ENCODE measurements around the gene CDH22. TPM values are rescaled to one million over a fixed set of nuclear protein-coding genes. Genes with fewer than 3 reads are reported as not detected.

CDH22 gene
- total and polyA plus RNA-seq, 9 of the 15 experiments (the other 6 are each of a cell fraction or from before 2014, with no cell fraction given) = 0.07 to 0.08 TPM; not detected in 7

- peaks cover 38 to 87% of the 10 kb centered on the region in 2 experiments for H3K27me3 ChIP-seq (ENCODE audit: control insufficient read depth in 2 of 2, insufficient read depth in 2 of 2, low read length in 2 of 2)
- in situ Hi-C loops (cut with MboI) = loop anchor here (25.0 kb wide), 1 partner anchor 180 kb away; no protein-coding TSS in a partner anchor
- no peak overlapping the region for H2AFZ ChIP-seq (ENCODE audit: low read depth, low read length)
- no peak overlapping the region for H3K4me3 ChIP-seq
- H3K9ac ChIP-seq (ENCODE audit: insufficient read depth in 1 of 2, low read depth in 2 of 2, low read length in 2 of 2) = no peak overlapping the region
- no peaks in the 10 kb centered on the region for H3K9me3 ChIP-seq (replicated peaks; ENCODE audit: control insufficient read depth, insufficient read depth, low read depth, low read length)
- intact Hi-C loops (cut with micrococcal nuclease) = no loop called here
- 0 out of 2 replicates have a peak, but pooled peaks cover 9% of the 10 kb centered on the region for H4K20me1 ChIP-seq (replicated peaks; ENCODE audit: control insufficient read depth, insufficient read depth, low read length)
- FAIRE-seq (no peak), DNase-seq (ENCODE audit: extremely low read depth in 1 of 4, low spot score in 3 of 4) (no peak), ATAC-seq (no peak)
- no peaks in the 10 kb centered on the region for H3K36me3 ChIP-seq (ENCODE audit: control insufficient read depth, insufficient read depth, low read length)
- no peak overlapping the region for H3K27ac ChIP-seq (ENCODE audit: extremely low read depth, low read depth, low read length)
- no peaks in the 10 kb centered on the region for H3K79me2 ChIP-seq (ENCODE audit: control insufficient read depth, insufficient read depth, low read length)
- no peaks in the 10 kb centered on the region for H3K9me1 ChIP-seq (ENCODE audit: control insufficient read depth, insufficient read depth, low read length)
- ChIA-PET POLR2A (interaction anchor here (0.6 to 1.4 kb wide), 2 partner anchors 85 to 305 kb away, joined by 3 to 4 read pairs; no protein-coding TSS in a partner anchor), CTCF (ENCODE audit: low intra/inter-chr PET ratio) (no interaction called here)
- BruUV-seq (replicated peaks) = no TSS peak
- TF ChIP-seq ARID4B (CRISPR knock-in tag; IDR thresholded peaks at IDR 0.05) (no peak), MIER1 (IDR thresholded peaks at IDR 0.05; ENCODE audit: low read depth) (no peak), ZFX (CRISPR knock-in tag; IDR thresholded peaks at IDR 0.05) (no peak), ELF1 (tag; IDR thresholded peaks at IDR 0.05) (no peak), OTX1 (CRISPR knock-in tag; IDR thresholded peaks at IDR 0.05) (no peak), HBP1 (CRISPR knock-in tag; IDR thresholded peaks at IDR 0.05) (no peak), KDM1A (IDR thresholded peaks at IDR 0.05) (no peak), HDAC8 (tag; IDR thresholded peaks at IDR 0.05) (no peak)
- TF ChIP-seq, protein P1, sequence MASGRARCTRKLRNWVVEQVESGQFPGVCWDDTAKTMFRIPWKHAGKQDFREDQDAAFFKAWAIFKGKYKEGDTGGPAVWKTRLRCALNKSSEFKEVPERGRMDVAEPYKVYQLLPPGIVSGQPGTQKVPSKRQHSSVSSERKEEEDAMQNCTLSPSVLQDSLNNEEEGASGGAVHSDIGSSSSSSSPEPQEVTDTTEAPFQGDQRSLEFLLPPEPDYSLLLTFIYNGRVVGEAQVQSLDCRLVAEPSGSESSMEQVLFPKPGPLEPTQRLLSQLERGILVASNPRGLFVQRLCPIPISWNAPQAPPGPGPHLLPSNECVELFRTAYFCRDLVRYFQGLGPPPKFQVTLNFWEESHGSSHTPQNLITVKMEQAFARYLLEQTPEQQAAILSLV (tag; IDR thresholded peaks at IDR 0.05) = no peak
- no peak overlapping the region for H3K4me2 ChIP-seq (ENCODE audit: insufficient read depth, low read length)
- peaks cover 0 to 5% of the 10 kb centered on the region in 2 experiments; a peak in 3 of 5 replicates for H3K4me1 ChIP-seq (replicated peaks in 1 of 2; ENCODE audit: control insufficient read depth in 2 of 2, insufficient read depth in 2 of 2, low read length in 2 of 2)
- 4% methylated on average over 6 of the region's 7 CpGs for WGBS (ENCODE audit: insufficient coverage, low coverage, missing lambda C conversion rate)
Observed at GRCh38 chr20:46317685-46318177, 9.4 kb upstream of the CDH22 start.
